Activated CD4-positive, alpha-beta T cell treated with anti-CD3 and anti-CD28 coated beads, Interleukin-2, amount 10 ng/mL, durations not matched to agents 24 days and 14 days (primary cell): ENCODE results near the gene GLIS2. TPM values are rescaled to one million over a fixed set of nuclear protein-coding genes. Genes with fewer than 3 reads are reported as not detected.

ENCODE experiments used
- DNase-seq: peaks from one replicate; pipeline ENCODE4 v3.0.0; 2022
- H3K27ac Mint-ChIP-seq: one replicate; pipeline ENCODE4 v1.8.0; 2022; ENCODE audit warnings: mild to moderate bottlenecking, mixed read lengths
- H3K27me3 Mint-ChIP-seq: one replicate; pipeline ENCODE4 v1.8.0; 2022; ENCODE audit warnings: mixed read lengths
- H3K36me3 Mint-ChIP-seq: one replicate; pipeline ENCODE4 v1.8.0; 2022; ENCODE audit warnings: low read depth, mild to moderate bottlenecking, mixed read lengths
- H3K4me1 Mint-ChIP-seq: one replicate; pipeline ENCODE4 v1.8.0; 2021; ENCODE audit warnings: mixed read lengths
- H3K4me3 Mint-ChIP-seq: one replicate; pipeline ENCODE4 v1.8.0; 2022; ENCODE audit warnings: mild to moderate bottlenecking, moderate library complexity, mixed read lengths
- H3K9me3 Mint-ChIP-seq: one replicate; pipeline ENCODE4 v1.8.0; 2021; ENCODE audit warnings: mixed read lengths
- intact Hi-C: fragments of 100-400 bp; cut with micrococcal nuclease; formaldehyde crosslinking; loops from one replicate; pipeline ENCODE4 v1.15.1; 2023
- total RNA-seq: library from RNA; stranded (reverse); gene quantifications from 2 replicates; pipeline ENCODE4 v1.2.3, GENCODE V29; 2022

The GLIS2 gene
- total RNA-seq, 1 donor from 2014 or later, result 1.4 TPM

DNA sequence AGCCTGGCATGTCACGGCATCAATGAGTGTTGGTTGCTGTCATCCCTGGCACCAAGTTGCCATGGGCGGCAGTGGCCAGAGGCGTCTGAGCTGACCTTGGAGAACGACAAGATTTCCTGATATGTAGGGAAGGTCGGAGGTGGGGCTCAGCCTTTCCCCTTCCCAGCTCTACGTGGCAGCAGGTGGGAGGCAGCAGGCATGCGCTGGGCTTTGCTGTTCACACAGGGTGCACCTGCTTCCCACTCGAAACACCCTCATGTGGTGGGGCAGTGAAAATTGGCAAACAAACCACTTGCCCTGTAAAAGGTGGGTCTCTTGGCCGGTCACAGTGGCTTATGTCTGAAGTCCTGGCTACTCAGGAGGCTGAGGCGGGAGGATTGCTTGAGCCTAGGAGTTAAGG is 30.7 kb upstream of the GLIS2 start:
- Mint-ChIP-seq H3K27me3 (peaks cover 11% of the 10 kb centered on the region), H3K4me1 (peaks cover 13% of the 10 kb centered on the region), H3K27ac (no peak overlapping the region), H3K36me3 (no peaks in the 10 kb centered on the region), H3K9me3 (peaks cover 4% of the 10 kb centered on the region), H3K4me3 (no peak overlapping the region)
- no peak for DNase-seq
- intact Hi-C loops, result no loop called here

DNA sequence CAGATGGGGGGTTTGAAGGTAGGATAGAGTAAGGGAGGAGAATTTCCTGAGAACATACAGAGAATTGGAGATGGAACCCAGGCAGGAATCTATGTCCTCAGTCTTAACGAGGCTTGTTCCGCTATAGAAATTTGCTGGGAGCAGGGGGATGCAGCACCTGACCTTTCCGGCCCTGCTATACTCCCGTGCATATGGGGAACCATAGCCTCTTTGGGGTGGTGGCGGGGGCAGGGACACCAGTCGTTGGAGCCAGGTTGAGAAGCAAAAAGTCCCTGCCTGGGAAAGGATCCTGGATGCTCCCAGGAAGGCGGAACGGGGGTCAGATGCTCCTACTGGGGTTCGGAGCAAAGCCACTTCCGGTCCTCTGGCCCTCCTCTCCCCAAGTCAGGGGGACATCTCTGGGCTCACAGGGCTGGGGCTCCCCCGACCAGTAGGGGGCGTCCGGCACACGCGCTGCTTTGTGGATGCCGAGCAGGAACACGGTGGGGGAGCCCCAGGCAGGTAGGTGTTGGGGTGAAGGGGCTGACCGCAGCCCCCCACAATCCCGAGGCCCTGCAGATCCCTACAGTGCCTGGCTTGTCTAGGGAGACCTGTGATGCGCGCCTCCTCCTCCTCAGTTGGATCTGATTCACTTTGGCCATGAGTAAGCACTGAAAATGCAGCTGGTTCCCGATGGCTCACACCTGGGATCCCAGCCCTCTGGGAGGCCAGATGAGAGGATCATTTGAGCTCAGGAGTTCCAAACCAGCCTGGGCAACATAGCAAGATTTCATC is 27.5 kb upstream of the GLIS2 start:
- no peak overlapping the region for H3K4me3 Mint-ChIP-seq
- peaks cover 9% of the 10 kb centered on the region for H3K27me3 Mint-ChIP-seq
- H3K36me3 Mint-ChIP-seq, result no peaks in the 10 kb centered on the region
- no peak overlapping the region for H3K27ac Mint-ChIP-seq
- intact Hi-C loops, result loop anchor here (1.0 to 2.0 kb wide), 2 partner anchors 16 to 42 kb away; partner anchors contain the start of gene TFAP4
- DNase-seq, result peak; percentile 95
- no peaks in the 10 kb centered on the region for H3K9me3 Mint-ChIP-seq
- H3K4me1 Mint-ChIP-seq, result peaks cover 12% of the 10 kb centered on the region

DNA sequence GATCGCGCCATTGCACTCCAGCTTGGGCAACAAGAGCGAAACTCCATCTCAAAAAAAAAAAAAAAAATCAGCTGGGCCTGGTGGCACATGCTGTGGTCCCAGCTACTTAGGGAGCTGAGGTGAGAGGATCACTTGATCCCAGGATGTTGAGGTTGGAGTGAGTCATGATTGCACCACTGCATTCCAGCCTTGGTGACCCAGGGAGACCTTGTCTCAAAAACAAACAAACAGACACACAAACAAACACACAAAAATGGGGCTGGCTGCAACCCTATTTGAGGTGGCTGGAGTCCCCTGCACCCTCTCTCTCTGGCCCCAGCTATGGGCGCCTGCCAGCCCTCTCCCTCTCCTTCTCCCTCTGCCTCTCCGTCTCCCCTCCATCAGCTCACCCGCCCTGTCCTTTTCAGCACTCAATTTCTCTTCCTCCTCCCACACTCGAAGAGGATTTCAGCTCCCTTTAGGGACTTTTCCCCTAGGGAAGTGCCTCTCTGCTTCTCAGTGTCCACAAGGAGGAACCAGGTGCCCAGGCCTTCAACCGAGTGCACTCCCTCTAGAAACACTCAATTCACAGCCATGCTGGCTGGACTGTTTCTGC is 25.5 kb upstream of the GLIS2 start:
- H3K9me3 Mint-ChIP-seq, result no peaks in the 10 kb centered on the region
- intact Hi-C loops, result no loop called here
- H3K27me3 Mint-ChIP-seq, result peaks cover 9% of the 10 kb centered on the region
- H3K36me3 Mint-ChIP-seq, result no peaks in the 10 kb centered on the region
- no peak for DNase-seq
- H3K27ac Mint-ChIP-seq, result no peak overlapping the region
- H3K4me1 Mint-ChIP-seq, result peaks cover 11% of the 10 kb centered on the region
- H3K4me3 Mint-ChIP-seq, result no peak overlapping the region

DNA sequence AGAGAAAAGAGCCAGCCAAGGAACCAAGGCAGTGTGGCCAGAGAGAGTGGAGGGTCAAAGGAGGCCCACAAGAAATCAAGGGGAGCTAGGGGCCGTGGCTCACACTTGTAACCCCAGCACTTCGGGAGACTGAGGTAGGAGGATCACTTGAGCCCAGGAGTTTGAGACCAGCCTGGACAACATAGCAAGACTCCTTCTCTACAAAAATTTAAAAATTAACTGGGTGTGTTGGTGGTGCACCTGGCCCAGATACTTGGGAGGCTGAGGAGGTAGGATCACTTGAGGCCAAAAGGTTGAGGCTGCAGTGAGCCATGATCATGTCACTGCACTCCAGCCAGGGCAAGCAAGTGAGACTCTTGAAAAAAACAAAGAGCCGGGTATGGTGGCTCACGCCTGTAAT is 24.2 kb upstream of the GLIS2 start:
- H3K4me1 Mint-ChIP-seq, result peaks cover 11% of the 10 kb centered on the region
- H3K27me3 Mint-ChIP-seq, result peaks cover 8% of the 10 kb centered on the region
- H3K36me3 Mint-ChIP-seq, result no peaks in the 10 kb centered on the region
- no peak for DNase-seq
- H3K9me3 Mint-ChIP-seq, result no peaks in the 10 kb centered on the region
- no peak overlapping the region for H3K4me3 Mint-ChIP-seq
- intact Hi-C loops, result no loop called here
- no peak overlapping the region for H3K27ac Mint-ChIP-seq

DNA sequence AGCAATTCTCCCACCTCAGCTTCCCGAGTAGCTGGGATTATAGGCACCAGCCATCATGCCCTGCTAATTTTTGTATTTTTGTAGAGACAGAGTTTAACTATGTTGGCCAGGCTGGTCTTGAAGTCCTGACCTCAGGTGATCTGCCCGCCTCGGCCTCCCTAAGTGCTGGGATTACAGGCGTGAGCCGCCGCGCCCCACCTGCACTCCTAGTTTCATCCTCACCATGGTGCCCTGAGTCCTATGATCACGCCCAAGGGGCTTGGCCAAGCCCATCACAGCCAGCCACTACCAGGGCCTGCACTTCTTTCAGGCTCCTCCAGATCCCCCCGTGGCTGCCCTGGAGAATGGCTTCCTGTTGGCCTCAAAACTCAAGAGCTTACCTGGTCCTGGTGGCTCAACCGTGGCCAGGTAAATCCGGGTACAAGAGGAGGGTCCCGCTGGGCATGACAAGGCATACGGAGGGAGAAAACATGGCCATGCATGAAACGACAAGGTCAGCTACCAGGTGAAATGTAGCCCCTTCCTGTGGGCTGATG is 22.6 kb upstream of the GLIS2 start:
- H3K4me3 Mint-ChIP-seq, result no peak overlapping the region
- H3K4me1 Mint-ChIP-seq, result peaks cover 6% of the 10 kb centered on the region
- H3K27me3 Mint-ChIP-seq, result peaks cover 8% of the 10 kb centered on the region
- intact Hi-C loops, result no loop called here
- H3K9me3 Mint-ChIP-seq, result no peaks in the 10 kb centered on the region
- no peak overlapping the region for H3K27ac Mint-ChIP-seq
- H3K36me3 Mint-ChIP-seq, result no peaks in the 10 kb centered on the region
- DNase-seq, result no peak

DNA sequence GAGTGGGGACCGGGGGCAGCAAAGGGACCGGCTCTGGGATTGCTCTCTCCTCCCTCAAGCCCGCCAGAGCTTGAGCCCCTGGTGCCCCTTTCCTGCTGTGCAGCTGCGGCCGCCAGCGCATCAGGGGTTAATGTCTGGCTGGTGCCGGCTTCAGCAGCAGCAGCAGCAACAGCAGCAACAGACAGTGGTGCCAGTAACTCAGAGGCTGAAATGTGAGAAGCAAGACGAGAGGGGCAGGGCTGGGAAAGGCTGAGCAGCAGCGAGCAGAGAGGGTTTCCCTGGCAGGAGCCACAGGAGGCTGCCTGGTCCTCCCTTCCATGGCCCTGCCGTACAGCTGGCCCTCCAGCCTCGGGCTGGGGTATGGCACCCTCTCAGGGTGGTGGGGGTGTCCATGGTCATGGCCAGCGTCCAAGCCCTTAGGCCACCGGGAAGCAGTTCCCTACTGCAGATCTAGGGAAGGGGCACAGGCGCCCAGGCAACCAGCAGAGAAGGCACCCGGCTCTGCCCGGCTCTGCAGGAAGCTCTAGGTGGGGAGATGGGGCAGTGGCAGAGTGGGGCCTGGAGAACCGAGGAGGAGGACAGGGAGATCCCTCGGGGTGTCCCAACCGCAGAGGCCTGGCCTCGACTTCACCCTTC is 21.9 kb upstream of the GLIS2 start:
- DNase-seq, result no peak
- no peaks in the 10 kb centered on the region for H3K9me3 Mint-ChIP-seq
- intact Hi-C loops, result no loop called here
- peaks cover 2% of the 10 kb centered on the region for H3K4me1 Mint-ChIP-seq
- H3K27me3 Mint-ChIP-seq, result peaks cover 8% of the 10 kb centered on the region
- H3K4me3 Mint-ChIP-seq, result no peak overlapping the region
- H3K27ac Mint-ChIP-seq, result no peak overlapping the region
- no peaks in the 10 kb centered on the region for H3K36me3 Mint-ChIP-seq

DNA sequence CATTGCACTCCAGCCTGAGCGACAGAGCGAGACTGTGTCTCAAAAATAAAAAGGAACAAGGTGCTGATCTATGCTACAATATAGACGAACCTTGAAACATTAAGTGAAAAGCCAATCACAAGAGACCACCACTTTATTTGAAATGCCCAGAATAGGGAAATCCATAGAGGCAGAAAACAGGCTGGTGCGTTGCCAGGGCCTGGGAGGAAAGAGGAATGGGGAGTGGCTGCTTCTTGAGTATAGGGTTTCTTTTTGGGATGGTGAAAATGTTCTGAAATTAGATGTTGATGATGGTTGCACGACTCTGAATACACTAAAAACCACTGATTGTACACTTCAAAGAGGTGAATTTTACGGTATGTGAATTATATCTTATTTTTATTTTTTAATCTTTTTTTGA is 20.3 kb upstream of the GLIS2 start:
- peaks cover 2% of the 10 kb centered on the region for H3K4me1 Mint-ChIP-seq
- peaks cover 2% of the 10 kb centered on the region for H3K36me3 Mint-ChIP-seq
- intact Hi-C loops, result no loop called here
- no peak overlapping the region for H3K27ac Mint-ChIP-seq
- no peak overlapping the region for H3K4me3 Mint-ChIP-seq
- DNase-seq, result no peak
- peaks cover 8% of the 10 kb centered on the region for H3K27me3 Mint-ChIP-seq
- H3K9me3 Mint-ChIP-seq, result no peaks in the 10 kb centered on the region

DNA sequence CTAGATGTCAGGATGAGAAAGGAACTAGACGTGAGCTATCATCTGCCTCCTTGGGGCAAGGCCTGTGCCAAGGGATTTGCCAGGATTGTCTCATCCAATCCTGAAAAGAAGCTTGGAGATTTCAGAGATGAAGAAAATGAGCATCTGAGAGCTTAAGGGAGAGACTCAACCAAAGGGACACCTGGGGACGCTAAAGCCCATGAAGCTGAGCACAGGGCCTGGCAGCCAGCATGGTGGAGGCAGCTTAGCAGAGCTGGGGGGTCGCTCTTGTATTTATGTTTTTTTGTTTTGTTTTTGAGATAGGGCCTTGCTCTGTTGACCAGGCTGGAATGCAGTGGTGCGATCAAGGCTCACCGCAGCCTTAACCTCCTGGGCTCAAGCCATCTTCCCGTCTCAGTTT is 18.4 kb upstream of the GLIS2 start:
- H3K4me3 Mint-ChIP-seq, result no peak overlapping the region
- no peak overlapping the region for H3K27ac Mint-ChIP-seq
- no peak for DNase-seq
- H3K9me3 Mint-ChIP-seq, result no peaks in the 10 kb centered on the region
- peaks cover 8% of the 10 kb centered on the region for H3K27me3 Mint-ChIP-seq
- intact Hi-C loops, result no loop called here
- peaks cover 4% of the 10 kb centered on the region for H3K36me3 Mint-ChIP-seq
- peaks cover 2% of the 10 kb centered on the region for H3K4me1 Mint-ChIP-seq

DNA sequence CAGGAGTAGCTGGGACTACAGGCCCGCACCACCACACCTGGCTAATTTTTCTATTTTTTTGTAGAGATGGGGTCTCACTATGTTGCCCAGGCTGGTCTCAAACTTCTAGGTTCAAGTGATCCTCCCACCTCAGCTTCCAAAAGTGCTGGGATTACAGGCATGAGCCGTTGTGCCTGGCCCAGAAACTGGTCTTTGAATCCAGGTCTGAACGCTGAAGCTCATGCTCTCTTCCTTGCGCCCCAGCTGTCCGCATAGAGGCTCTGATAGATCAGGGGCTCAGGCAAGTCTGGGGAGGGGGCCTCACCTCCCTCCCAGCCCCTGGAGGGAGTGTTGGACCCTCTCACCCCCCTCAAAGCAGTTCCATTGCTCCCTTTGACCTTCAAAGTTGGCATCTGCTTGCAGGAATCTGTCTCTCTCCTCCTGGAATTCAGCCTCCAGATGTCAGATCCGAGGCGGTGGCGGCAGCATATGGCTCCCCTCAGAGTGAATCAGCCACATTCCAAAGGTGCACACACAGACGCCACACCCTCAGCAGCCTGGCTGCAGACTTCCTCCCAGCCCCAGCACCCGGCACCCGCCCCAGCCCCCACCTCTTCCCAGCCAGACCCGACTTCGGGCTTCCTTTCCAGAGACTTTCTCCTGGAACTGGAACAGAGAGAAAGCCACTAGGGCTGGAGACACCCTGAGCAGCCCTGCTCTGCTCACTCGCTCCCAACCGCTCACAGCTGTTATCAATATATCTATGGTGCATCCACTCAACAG is 16.9 kb upstream of the GLIS2 start:
- Mint-ChIP-seq H3K4me1 (no peaks in the 10 kb centered on the region), H3K36me3 (peaks cover 5% of the 10 kb centered on the region), H3K9me3 (no peaks in the 10 kb centered on the region), H3K4me3 (no peak overlapping the region), H3K27ac (no peak overlapping the region), H3K27me3 (peaks cover 2% of the 10 kb centered on the region)
- DNase-seq, result no peak
- intact Hi-C loops, result no loop called here

DNA sequence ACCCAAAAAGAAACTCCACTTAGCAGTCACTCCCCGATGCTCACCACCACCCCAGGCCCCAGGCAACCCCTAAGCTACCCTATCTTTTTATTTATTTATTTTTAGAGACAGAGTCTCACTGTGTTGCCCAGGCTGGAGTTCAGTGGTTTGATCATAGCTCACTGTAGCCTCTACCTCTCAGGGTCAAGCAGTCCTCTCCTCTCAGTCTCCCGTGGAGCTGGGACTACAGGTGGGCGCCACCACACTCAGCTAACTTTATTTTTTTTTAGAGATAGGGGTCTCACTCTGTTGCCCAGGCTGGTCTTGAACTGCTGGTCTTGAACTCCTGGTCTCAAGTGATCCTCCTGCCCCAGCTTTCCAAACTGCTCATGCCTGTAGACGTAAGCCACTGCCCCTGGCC is 14.7 kb upstream of the GLIS2 start:
- H3K4me1 Mint-ChIP-seq, result peaks cover 5% of the 10 kb centered on the region
- H3K9me3 Mint-ChIP-seq, result no peaks in the 10 kb centered on the region
- H3K27ac Mint-ChIP-seq, result no peak overlapping the region
- intact Hi-C loops, result no loop called here
- no peaks in the 10 kb centered on the region for H3K27me3 Mint-ChIP-seq
- H3K36me3 Mint-ChIP-seq, result peaks cover 11% of the 10 kb centered on the region
- no peak for DNase-seq
- H3K4me3 Mint-ChIP-seq, result no peak overlapping the region

DNA sequence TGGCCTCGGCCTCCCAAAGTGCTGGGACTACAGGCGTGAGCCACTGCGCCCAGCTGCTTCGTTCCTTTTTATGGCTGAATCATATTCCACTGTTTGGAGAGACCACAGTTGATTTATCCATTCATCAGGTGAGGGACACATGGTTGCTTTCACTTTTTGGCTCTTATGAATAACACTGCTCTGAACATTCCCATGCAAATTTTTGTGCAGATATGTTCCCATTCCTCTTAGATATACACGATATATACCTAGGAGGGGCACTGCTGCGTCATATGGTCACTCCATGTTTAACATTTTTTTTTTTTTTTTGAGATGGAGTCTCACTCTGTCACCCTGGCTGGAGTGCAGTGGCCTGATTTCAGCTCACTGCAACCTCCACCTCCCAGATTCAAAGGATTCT is 13.9 kb upstream of the GLIS2 start:
- Mint-ChIP-seq H3K27me3 (no peaks in the 10 kb centered on the region), H3K4me1 (peaks cover 12% of the 10 kb centered on the region), H3K4me3 (no peak overlapping the region), H3K36me3 (peaks cover 16% of the 10 kb centered on the region), H3K9me3 (peaks cover under 1% of the 10 kb centered on the region), H3K27ac (no peak overlapping the region)
- DNase-seq, result no peak
- intact Hi-C loops, result no loop called here

DNA sequence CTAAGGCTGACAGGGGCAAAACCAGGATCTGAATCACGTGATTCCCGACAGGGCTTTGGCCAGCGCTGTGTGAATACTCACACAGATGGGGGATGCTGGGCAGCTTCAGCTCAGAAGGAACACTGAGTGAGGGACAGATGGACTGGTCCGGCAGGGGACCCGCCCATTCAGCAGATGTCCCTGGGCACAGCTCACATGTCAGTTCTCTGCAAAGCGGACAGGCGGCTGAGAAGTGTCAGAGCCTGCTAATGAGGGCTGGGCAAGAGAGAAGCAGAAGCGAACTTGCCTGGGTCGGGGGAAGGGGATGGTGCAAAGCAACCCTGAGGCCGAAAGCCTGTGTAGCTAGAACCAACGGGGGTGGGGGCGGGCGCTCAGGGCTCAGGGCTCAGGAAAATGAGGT is 11.9 kb upstream of the GLIS2 start:
- H3K9me3 Mint-ChIP-seq, result peaks cover 5% of the 10 kb centered on the region
- H3K4me3 Mint-ChIP-seq, result no peak overlapping the region
- peak; percentile 57 for DNase-seq
- peaks cover 18% of the 10 kb centered on the region for H3K4me1 Mint-ChIP-seq
- intact Hi-C loops, result no loop called here
- H3K27ac Mint-ChIP-seq, result no peak overlapping the region
- no peaks in the 10 kb centered on the region for H3K27me3 Mint-ChIP-seq
- H3K36me3 Mint-ChIP-seq, result peaks cover 20% of the 10 kb centered on the region

DNA sequence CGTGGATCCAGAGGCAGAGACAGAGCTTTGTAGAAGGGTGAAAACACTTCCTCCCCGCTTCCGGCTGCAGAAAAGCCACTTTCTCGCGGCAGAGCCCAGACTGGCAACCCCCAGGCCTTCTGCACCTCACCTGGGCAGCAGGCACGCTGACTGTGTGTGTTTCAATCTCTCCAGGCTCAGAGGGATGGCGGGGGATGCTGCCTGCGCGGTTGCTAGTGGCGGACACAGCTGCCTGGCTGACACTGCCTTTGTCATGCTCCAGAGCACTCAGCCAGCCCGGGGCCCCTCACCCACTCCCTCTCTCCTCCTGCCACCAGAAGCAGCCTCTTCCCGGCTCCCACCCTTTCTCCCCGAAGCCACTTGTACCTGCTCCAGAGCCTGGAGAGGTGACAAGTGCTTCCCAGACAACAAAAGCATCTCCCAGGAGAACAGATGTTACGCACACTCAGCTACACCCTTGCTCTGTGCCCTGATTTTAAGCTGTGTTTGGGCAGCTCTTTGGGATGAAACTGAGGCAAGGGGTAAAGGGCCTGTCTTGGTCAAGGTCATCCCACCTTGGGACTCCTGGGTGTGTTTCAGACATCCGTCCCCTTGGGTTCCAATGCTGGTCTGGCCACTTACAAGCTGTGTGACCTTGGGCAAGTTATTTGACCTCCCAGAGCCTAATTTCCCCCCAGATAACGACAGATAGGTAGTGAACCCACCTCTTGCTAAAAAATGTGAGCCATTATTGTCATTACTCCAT is 9.2 kb upstream of the GLIS2 start:
- Mint-ChIP-seq H3K27me3 (peaks cover under 1% of the 10 kb centered on the region), H3K4me3 (peak overlapping the region; percentile 98), H3K4me1 (peaks cover 26% of the 10 kb centered on the region), H3K27ac (peak overlapping the region; percentile 98), H3K36me3 (peaks cover 18% of the 10 kb centered on the region), H3K9me3 (peaks cover 5% of the 10 kb centered on the region)
- intact Hi-C loops, result loop anchor here (1.0 kb wide), 3 partner anchors 35 to 52 kb away; partner anchors contain the start of gene PAM16
- DNase-seq, result peak; percentile 81
